LoVo (cell line): ENCODE data around the gene EVI5.
A peak's percentile ranks its signal among the peaks of the same experiment; 100 is the strongest.

Experiments used
- DNase-seq: peaks from one replicate; pipeline ENCODE4 v3.0.0-alpha.2; 2016; ENCODE audit warnings: low spot score

EVI5 gene

DNA sequence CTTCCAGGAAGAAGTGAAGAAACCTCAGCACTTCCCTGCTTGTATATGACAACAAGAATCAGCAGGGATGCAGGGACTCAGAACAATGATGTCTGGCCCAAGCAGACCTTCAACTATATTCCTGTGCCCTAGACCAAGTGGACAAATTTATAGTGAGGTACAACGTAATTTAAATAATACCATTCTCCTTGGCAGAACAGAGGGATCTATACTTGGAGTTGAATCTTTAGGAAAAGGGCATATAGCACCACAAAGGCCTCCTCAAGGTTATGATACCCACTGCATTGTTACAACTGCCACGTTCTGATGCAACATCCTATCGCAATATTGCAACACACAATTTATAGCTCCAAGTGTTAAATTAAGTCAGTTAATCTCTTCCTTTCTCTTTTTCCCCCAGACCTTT lies 269.1 kb downstream of the EVI5 start:
- DNase-seq, result no peak

- DNase-seq, result no peak
These were observed 273.4 kb downstream of the EVI5 start for GRCh38 chr1:92511541-92511940.

GRCh38 chr1:92509619-92510018 lies 275.3 kb downstream of the EVI5 start:
- DNase-seq, result no peak

GRCh38 chr1:92505015-92505692 lies 279.8 kb downstream of the EVI5 start:
- DNase-seq, result no peak

- DNase-seq, result no peak
These were observed 280.5 kb downstream of the EVI5 start for GRCh38 chr1:92504291-92505014.

GRCh38 chr1:92503926-92504285 lies 281.0 kb downstream of the EVI5 start:
- DNase-seq, result no peak

GRCh38 chr1:92503043-92503925 lies 281.6 kb downstream of the EVI5 start:
- DNase-seq, result no peak

DNA sequence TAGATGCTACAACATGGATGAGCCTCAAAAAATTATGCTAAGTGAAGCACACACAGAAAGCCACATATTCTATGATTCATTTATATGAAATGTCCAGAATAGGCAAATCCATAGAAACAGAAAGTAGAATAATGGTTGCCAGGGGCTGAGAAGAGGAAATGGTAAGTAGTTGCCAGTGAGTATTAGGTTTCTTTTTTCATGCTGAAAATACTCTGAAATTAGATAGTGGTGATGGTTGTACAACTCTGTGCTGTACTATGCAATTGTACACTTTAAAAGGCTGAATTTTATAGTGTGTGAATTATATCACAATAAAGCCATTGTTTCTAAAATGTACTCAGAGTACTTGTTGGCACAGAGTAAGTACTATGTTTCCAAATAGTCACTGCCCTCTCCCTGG lies 282.7 kb downstream of the EVI5 start:
- no peak for DNase-seq

DNA sequence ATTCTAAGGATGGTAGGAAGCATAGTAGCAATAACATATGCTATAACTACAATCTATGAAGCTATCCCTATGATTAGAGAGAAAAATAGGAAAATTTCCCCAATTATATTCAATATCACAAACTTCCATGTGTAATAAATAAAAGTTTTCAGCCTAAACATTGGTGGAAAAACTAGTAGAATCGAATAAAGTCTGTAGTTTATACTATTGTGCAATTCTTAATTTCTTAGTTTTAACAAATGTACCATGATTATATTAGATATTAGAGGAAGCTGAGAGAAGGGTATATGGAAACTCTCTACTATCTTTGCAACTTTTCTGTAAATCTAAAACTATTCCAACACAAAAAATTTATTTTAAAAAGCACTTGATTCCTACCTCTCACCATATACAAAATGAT lies 284.4 kb downstream of the EVI5 start:
- DNase-seq, result no peak

DNA sequence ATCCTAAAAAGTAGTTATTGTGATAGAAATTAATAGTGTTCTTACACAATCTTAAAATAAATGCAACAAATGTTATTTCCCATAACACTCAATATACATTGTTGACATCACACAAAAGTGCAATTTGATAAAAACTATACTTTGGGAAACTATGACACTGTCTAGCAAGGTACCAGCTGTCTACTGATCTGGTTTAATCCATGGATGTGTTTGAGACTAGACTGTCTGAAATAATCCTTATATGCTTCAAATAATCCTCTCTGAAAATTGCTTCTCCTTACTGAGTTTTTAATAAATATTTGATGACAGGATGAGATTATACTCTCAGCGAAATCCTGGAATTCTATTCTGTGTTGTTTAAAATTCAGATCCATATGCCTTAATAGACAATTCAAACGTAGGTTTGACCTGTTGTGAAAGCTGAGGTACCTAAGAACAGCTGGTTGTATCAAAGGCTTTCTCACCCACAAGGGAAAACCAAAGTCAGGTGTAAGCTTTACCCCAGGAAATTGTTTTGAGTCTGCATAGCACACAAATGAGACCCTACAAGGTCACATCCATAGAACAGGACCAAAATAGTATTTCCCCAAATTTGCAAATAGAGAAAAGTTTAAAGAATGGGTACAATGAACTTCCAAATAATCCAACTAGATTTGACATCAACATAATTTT lies 289.4 kb downstream of the EVI5 start:
- no peak for DNase-seq

- no peak for DNase-seq
These were observed 290.3 kb downstream of the EVI5 start for GRCh38 chr1:92494485-92495141.

DNA sequence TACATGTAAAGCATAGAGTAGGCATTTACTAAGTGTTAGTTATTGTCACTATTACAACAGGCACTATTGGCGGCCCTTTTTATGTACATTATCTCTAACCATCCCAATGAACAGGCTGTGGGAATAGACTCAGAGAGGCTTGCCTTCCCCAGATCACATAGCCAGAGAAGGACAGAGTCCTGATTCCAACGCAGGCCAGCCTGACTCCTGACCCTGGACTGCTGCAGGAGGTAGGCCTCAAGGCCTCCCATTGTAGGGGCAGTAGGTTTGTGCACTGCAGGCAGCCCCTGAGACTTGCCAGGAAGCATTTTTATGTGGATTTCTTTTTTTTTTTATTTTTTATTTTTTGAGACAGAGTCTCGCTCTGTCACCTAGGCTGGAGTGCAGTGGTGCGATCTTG lies 291.8 kb downstream of the EVI5 start:
- no peak for DNase-seq

DNA sequence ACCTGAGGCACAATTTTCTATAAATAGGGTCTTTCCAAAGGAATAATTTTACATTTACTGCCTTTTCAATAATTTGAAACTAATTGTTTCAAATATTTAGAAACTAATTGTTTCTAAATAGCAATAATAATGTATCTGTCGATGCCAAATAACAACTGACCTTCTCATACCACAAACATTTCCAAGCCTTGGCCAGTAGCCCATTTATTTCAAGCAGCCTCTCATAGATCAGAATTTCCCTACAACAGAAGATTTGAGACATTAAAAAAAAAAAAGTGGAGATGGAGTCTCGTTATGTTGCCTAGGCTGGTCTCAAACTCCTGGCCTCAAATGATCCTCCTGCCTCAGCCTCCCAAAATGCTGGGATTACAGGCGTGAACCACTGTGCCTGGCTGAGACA lies 296.1 kb downstream of the EVI5 start:
- no peak for DNase-seq

DNA sequence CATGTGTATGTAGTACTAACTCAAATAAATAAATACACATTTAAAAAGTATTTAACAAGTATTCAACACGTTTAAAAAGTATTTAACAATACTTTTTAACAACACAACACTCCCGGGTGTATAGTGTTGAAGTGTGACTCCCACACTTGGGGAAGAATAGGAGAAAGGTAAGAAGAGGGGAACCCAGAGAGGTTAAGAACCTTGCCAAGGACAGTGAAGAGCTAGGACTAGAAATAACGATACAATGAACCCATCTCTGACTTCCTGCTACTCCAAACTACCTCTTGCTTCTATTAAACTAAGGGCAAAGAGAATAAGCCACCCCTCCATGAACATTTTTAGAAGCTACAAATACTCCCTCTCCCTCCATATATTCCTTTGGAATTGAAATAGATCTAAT lies 296.5 kb downstream of the EVI5 start:
- no peak for DNase-seq

GRCh38 chr1:92487078-92487605 lies 297.8 kb downstream of the EVI5 start:
- no peak for DNase-seq

GRCh38 chr1:92486251-92487077 lies 298.4 kb downstream of the EVI5 start, which contains the start of gene GFI1:
Gene GFI1 (minus strand): TSS chr1:92486925. CDS start chr1:92483487, 3,438 bp downstream.
- peak; percentile 82 for DNase-seq

DNA sequence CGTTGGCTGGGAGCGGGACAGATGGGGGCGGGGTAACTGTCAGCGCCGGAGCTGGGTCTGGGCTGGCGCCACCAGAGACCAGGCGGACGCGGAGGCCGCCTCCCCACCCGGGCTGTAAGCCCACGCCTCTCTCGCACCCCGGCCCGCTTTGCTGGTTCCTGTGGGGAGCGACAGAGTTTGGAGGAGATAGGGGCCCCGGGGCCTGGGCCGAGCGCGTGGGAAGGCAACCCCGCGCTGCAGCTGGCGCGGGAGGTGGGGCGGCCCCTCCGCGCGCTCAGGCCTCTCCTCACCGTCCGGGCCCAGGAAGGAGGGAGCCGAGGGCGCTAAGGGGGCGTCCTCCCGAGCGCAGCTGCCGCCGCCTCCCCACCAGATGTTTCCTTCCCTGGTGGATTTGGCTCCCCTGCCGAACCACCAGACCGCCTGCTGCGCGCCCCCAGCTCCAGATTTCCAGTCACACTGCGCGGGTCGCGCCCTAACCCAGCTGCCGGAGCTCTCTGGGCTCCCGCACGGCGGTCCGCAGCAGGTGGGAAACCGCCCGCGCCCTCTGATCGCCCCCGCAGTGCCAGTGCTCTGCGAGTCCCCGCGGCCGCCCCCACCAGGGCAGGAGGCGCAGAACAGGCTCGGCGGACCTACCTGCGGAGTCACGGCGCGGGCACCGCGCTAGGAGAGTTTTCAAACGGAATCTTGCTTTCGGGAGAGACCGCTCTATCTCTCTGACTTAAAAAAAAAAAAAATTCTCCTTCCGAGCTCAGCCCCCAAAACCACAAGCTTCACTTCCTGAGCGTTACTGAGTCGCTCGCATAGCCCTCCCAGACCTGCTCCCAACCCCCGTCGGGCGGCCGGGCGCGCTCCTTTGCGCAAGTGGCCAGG lies 299.3 kb downstream of the EVI5 start:
- DNase-seq, result peak; percentile 84

DNA sequence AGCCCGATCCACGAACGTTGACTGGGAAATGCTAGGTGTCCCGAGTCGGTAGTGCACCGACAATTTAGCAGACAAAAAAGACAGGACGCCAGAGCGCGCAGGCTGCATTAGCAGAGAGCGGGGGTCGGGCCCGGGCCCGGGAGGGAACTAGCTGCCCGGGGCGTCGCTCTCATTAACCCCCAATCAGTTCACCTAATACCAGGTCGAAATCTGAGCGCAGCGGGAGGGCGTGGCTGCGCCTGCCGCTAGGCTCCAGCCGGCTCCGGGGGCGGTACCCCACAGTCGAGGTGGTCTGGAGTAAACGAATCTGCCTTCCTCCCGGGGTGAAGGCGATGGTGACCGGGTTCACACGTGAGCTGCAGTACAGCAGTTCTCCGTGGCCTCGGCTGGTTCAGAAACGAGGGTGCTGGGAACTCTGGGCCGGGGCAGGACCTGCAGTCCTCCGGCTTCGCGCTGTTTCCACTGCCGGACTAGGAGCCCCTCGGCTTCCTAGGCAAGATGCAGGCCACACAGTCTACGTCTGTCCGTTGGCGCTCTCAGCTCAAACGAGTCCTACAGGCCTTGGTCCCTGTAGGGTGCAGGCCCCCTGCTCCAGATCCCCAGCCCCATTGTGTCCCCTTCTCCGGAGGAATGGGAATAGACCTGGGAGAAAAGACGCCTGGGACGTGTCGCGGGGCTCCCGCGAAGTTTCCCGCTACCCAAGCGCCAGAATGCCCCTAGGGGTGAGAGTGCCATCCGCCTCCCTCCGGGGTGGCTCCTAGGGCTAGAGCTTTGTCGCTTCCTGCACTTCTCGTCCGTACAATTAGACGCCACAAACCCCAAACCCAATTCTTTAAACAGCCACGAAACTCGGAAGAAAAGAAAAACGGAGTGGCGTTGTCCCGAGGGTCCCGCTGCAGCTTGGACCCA lies 300.2 kb downstream of the EVI5 start:
- DNase-seq, result peak; percentile 31
